Colonic mucosa (tissue), 4 donors: Measurements from ENCODE around the gene RPL18A. TPM values are rescaled to one million over a fixed set of nuclear protein-coding genes. Genes with fewer than 3 reads are reported as not detected.

Source experiments
- DNase-seq: peaks from one replicate; pipeline ENCODE4 v3.0.0-alpha.2; 2020
- H3K27ac ChIP-seq: fragments of 200-600 bp; one replicate; pipeline ENCODE4 v1.8.0; 2021
- H3K27me3 ChIP-seq: fragments of 200-600 bp; one replicate; pipeline ENCODE4 v1.8.0; 2021
- H3K36me3 ChIP-seq: fragments of 200-600 bp; one replicate; pipeline ENCODE4 v1.8.0; 2021
- H3K4me1 ChIP-seq: fragments of 200-600 bp; one replicate; pipeline ENCODE4 v1.8.0; 2021; ENCODE audit warnings: mild to moderate bottlenecking
- H3K4me3 ChIP-seq: fragments of 200-600 bp; one replicate; pipeline ENCODE4 v1.8.0; 2021
- H3K9ac ChIP-seq, 2 donors: one replicate each; pipeline ENCODE4 v1.7.0; 2013; ENCODE audit warnings: control low read depth in 2 of 2, low read depth in 2 of 2, low read length in 2 of 2
- H3K9me3 ChIP-seq: fragments of 200-600 bp; one replicate; pipeline ENCODE4 v1.8.0; 2021
- CTCF ChIP-seq: fragments of 200-600 bp; IDR thresholded peaks from one replicate; pipeline ENCODE4 v1.8.0; 2022; ENCODE audit warnings: antibody characterized with exemption, mild to moderate bottlenecking
- intact Hi-C: fragments of 100-400 bp; cut with DNase I; formaldehyde crosslinking; loops from one replicate; pipeline ENCODE4 v1.14.1; 2022
- total RNA-seq, 2 donors: library from RNA; stranded (reverse); fragmentation: NEBNext Ultra II Directional in 1 of 2; extraction: Animal tissue kit (Norgen Biotek cat#: 25700) in 1 of 2; gene quantifications; one replicate each; pipeline ENCODE4 v1.2.1, GENCODE V29; 2021
- donor health status: healthy.
- donor health status: DM: no; HTN: no; CAD: no.
- donor health status: DM: no; HTN: no; CAD: no.

RPL18A gene
- total RNA-seq, 2 donors from 2014 or later = 1,592 to 1,923 TPM

- Histone ChIP-seq H3K36me3 (no peaks in the 10 kb centered on the region), H3K9ac (no peak overlapping the region), H3K27ac (no peak overlapping the region), H3K9me3 (no peaks in the 10 kb centered on the region), H3K4me1 (no peaks in the 10 kb centered on the region), H3K4me3 (peak overlapping the region; percentile 35), H3K27me3 (no peaks in the 10 kb centered on the region)
- intact Hi-C loops = no loop called here
- DNase-seq = no peak
- TF ChIP-seq CTCF = no peak
These were observed 28.3 kb upstream of the RPL18A start for GRCh38 chr19:17831419-17831888.

DNA sequence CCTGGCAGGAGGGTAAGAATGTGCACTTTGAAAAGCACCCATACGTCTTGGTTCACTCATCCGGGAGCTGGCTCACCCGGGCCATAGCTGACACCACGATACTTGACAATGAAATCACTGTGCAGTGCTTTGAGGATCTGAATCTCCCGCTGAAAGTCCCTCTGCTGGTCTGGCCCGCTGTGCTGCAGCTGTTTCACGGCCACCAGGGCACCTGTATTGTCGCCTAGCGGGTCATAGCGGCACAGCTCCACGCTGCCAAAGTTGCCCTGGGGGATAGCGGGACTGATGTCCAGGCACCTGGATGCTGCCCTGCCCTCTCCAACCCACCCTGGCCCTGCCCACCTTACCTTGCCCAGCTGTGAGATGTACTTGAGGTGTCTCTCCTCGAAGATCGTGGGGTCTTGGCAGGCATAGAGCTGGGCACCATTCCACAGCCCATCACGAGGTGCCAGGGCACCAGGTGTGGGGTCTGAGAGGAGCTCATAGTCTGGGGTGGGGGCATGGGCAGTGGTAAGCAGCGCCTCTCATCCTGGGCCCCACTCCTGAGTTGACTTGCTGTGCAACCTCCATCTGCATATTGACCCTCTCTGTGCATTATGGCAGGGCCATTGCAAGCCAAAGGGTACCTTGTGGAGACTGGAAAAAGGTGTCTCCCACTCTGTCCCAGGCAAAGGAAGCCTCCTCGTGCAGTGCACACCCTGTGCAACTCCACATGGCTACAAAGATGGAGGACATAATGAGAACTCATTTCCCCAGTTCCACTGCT, 27.1 kb upstream of the RPL18A start:
- TF ChIP-seq CTCF = no peak
- H3K9me3 ChIP-seq = no peaks in the 10 kb centered on the region
- no peak overlapping the region for H3K4me3 ChIP-seq
- no peak for DNase-seq
- H3K9ac ChIP-seq = no peak overlapping the region
- H3K4me1 ChIP-seq = no peaks in the 10 kb centered on the region
- H3K36me3 ChIP-seq = no peaks in the 10 kb centered on the region
- intact Hi-C loops = no loop called here
- no peak overlapping the region for H3K27ac ChIP-seq
- H3K27me3 ChIP-seq = no peaks in the 10 kb centered on the region

- TF ChIP-seq CTCF = no peak
- H3K4me1 ChIP-seq = no peaks in the 10 kb centered on the region
- intact Hi-C loops = no loop called here
- H3K27ac ChIP-seq = no peak overlapping the region
- H3K9me3 ChIP-seq = no peaks in the 10 kb centered on the region
- no peak for DNase-seq
- no peaks in the 10 kb centered on the region for H3K27me3 ChIP-seq
- H3K36me3 ChIP-seq = no peaks in the 10 kb centered on the region
- no peak overlapping the region for H3K9ac ChIP-seq
- no peak overlapping the region for H3K4me3 ChIP-seq
These were observed 25.1 kb upstream of the RPL18A start for GRCh38 chr19:17834350-17835181.

- no peak for DNase-seq
- Histone ChIP-seq H3K27me3 (no peaks in the 10 kb centered on the region), H3K4me3 (no peak overlapping the region), H3K36me3 (no peaks in the 10 kb centered on the region), H3K27ac (no peak overlapping the region), H3K9me3 (no peaks in the 10 kb centered on the region), H3K9ac (no peak overlapping the region), H3K4me1 (no peaks in the 10 kb centered on the region)
- intact Hi-C loops = no loop called here
- TF ChIP-seq CTCF = no peak
These were observed 24.3 kb upstream of the RPL18A start for GRCh38 chr19:17835182-17836006.

DNA sequence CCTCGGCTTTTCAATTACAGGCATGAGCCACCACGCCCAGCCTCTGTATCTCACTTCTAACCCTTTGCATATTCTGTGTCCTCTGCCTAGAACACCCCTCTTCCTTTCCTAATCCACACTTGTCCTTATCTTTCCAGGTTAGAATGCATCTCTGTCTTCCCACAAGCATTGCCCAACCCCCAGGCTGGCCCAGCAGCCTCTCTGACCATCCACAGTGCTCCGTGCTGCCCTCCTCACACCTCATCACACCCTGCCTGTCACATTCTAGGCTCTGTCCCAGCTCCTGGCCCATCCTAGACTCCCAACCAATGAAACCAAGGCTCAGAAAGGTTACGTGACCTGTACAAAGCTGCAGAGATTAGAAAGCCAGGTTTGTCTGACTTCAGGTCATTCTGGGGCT, 23.2 kb upstream of the RPL18A start:
- no peak for TF ChIP-seq CTCF
- Histone ChIP-seq H3K4me3 (no peak overlapping the region), H3K27ac (no peak overlapping the region), H3K9ac (no peak overlapping the region), H3K27me3 (no peaks in the 10 kb centered on the region), H3K4me1 (no peaks in the 10 kb centered on the region), H3K36me3 (no peaks in the 10 kb centered on the region), H3K9me3 (no peaks in the 10 kb centered on the region)
- no peak for DNase-seq
- intact Hi-C loops = no loop called here
